GM23338 (cell line): ENCODE measurements around the gene RNASE8. TPM values are rescaled to one million over a fixed set of nuclear protein-coding genes. Genes with fewer than 3 reads are reported as not detected.

Source experiments
- ATAC-seq: fragments of 200-7000 bp; cut with Tn5 transposase; 3 replicates; pipeline ENCODE4 v1.9.1; 2020
- DNase-seq: peaks from one replicate; pipeline ENCODE4 v3.0.0-alpha.2; 2015; ENCODE audit warnings: low spot score
- H2AFZ ChIP-seq: fragments of 200-600 bp; sonication (generic); 2 replicates; pipeline ENCODE4 v1.8.0; 2016; ENCODE audit warnings: antibody characterized with exemption, mild to moderate bottlenecking, moderate library complexity
- H3F3A ChIP-seq: fragments of 200-600 bp; sonication (generic); replicated peaks from 2 replicates; pipeline ENCODE4 v1.8.0; 2017; ENCODE audit warnings: antibody characterized with exemption, mixed run types, low read depth
- H3K27ac ChIP-seq: fragments of 200-600 bp; sonication (generic); 2 replicates; pipeline ENCODE4 v1.6.1; 2016; ENCODE audit warnings: low read depth
- H3K27me3 ChIP-seq: fragments of 200-600 bp; sonication (generic); 2 replicates; pipeline ENCODE4 v1.8.0; 2016; ENCODE audit warnings: mild to moderate bottlenecking, mixed run types, moderate library complexity; ENCODE audit not compliant: insufficient read depth
- H3K36me3 ChIP-seq: fragments of 200-600 bp; sonication (generic); 2 replicates; pipeline ENCODE4 v1.8.0; 2016; ENCODE audit warnings: mild to moderate bottlenecking; ENCODE audit not compliant: insufficient read depth
- H3K4me1 ChIP-seq: fragments of 200-600 bp; sonication (generic); 2 replicates; pipeline ENCODE4 v1.8.0; 2016; ENCODE audit warnings: mild to moderate bottlenecking, moderate library complexity; ENCODE audit not compliant: insufficient read depth
- H3K4me2 ChIP-seq: fragments of 200-600 bp; sonication (generic); 2 replicates; pipeline ENCODE4 v1.7.1; 2017; ENCODE audit warnings: mixed run types
- H3K4me3 ChIP-seq: fragments of 200-600 bp; sonication (generic); 2 replicates; pipeline ENCODE4 v1.6.1; 2016; ENCODE audit warnings: mixed run types
- H3K79me2 ChIP-seq: fragments of 200-600 bp; sonication (generic); replicated peaks from 2 replicates; pipeline ENCODE4 v1.8.0; 2017; ENCODE audit warnings: mild to moderate bottlenecking; ENCODE audit not compliant: insufficient read depth
- H3K9me2 ChIP-seq: fragments of 200-600 bp; sonication (generic); 2 replicates; pipeline ENCODE4 v1.8.0; 2017; ENCODE audit not compliant: insufficient read depth
- H4K20me1 ChIP-seq: fragments of 200-600 bp; sonication (generic); replicated peaks from 2 replicates; pipeline ENCODE4 v1.8.0; 2017; ENCODE audit warnings: mild to moderate bottlenecking; ENCODE audit not compliant: insufficient read depth
- H3K27ac Mint-ChIP-seq: 2 replicates; pipeline ENCODE4 v1.8.0; 2020; ENCODE audit warnings: inconsistent platforms, mild to moderate bottlenecking, moderate library complexity, mixed read lengths
- H3K27me3 Mint-ChIP-seq: 3 replicates; pipeline ENCODE4 v1.8.0; 2022; ENCODE audit warnings: low read depth, mild to moderate bottlenecking, moderate library complexity, mixed read lengths, inconsistent platforms; ENCODE audit not compliant: insufficient read depth, poor library complexity
- H3K36me3 Mint-ChIP-seq: 3 replicates; pipeline ENCODE4 v1.8.0; 2021; ENCODE audit warnings: low read depth, mild to moderate bottlenecking, inconsistent platforms, moderate library complexity, mixed read lengths
- H3K4me1 Mint-ChIP-seq: 3 replicates; pipeline ENCODE4 v1.8.0; 2020; ENCODE audit warnings: mild to moderate bottlenecking, inconsistent platforms, mixed read lengths
- H3K4me3 Mint-ChIP-seq: 3 replicates; pipeline ENCODE4 v1.8.0; 2021; ENCODE audit warnings: moderate library complexity, mild to moderate bottlenecking, inconsistent platforms, mixed read lengths
- H3K9me3 Mint-ChIP-seq: 3 replicates; pipeline ENCODE4 v1.8.0; 2020; ENCODE audit warnings: moderate library complexity, mild to moderate bottlenecking, inconsistent platforms, mixed read lengths
- CREB1 ChIP-seq: fragments of 250-450 bp; sonication (Bioruptor Pico); IDR thresholded peaks from 2 replicates; pipeline ENCODE4 v1.5.0; 2020; ENCODE audit warnings: low read depth, mild to moderate bottlenecking, moderate library complexity
- CTCF ChIP-seq, 2 experiments: fragments of 200-600 bp in 1 of 2; sonication (generic) in 1 of 2; conservative IDR thresholded peaks; 2 replicates each; pipeline versions ENCODE4 v1.5.1 to v1.6.1; 2016 to 2017; ENCODE audit warnings: antibody characterized with exemption in 2 of 2, low read depth in 2 of 2, mild to moderate bottlenecking in 2 of 2, moderate library complexity in 1 of 2
- ETS1 ChIP-seq: IDR thresholded peaks from 2 replicates; pipeline ENCODE4 v1.6.1; 2016; ENCODE audit warnings: antibody characterized with exemption
- EZH2 ChIP-seq: fragments of 200-600 bp; sonication (generic); IDR thresholded peaks from one replicate; pipeline ENCODE4 v1.8.0; 2017; ENCODE audit warnings: antibody characterized with exemption, mild to moderate bottlenecking, low read depth; ENCODE audit not compliant: unreplicated experiment
- EZH2phosphoT487 ChIP-seq: fragments of 200-600 bp; sonication (generic); IDR thresholded peaks from one replicate; pipeline ENCODE4 v1.8.1; 2018; ENCODE audit warnings: antibody characterized with exemption; ENCODE audit not compliant: unreplicated experiment
- JUNB ChIP-seq: IDR thresholded peaks from one replicate; pipeline ENCODE4 v1.6.1; 2016; ENCODE audit warnings: antibody characterized with exemption; ENCODE audit not compliant: unreplicated experiment
- NANOG ChIP-seq: IDR thresholded peaks from 2 replicates; pipeline ENCODE4 v1.6.1; 2016; ENCODE audit warnings: antibody characterized with exemption, borderline replicate concordance
- POLR2AphosphoS5 ChIP-seq: IDR thresholded peaks from 2 replicates; pipeline ENCODE4 v1.6.1; 2016; ENCODE audit warnings: antibody characterized with exemption, low read depth
- REST ChIP-seq: IDR thresholded peaks from one replicate; pipeline ENCODE4 v1.6.1; 2018; ENCODE audit warnings: antibody characterized with exemption; ENCODE audit not compliant: unreplicated experiment
- STAT1 ChIP-seq: IDR thresholded peaks from one replicate; pipeline ENCODE4 v1.6.1; 2016; ENCODE audit warnings: antibody characterized with exemption; ENCODE audit not compliant: unreplicated experiment
- ZNF114 ChIP-seq: fragments of 250-450 bp; sonication (Bioruptor Pico); IDR thresholded peaks from 2 replicates; pipeline ENCODE4 v1.5.0; 2020; ENCODE audit warnings: mild to moderate bottlenecking, moderate library complexity
- ZNF331 ChIP-seq: fragments of 250-450 bp; sonication (Bioruptor Pico); IDR thresholded peaks from 2 replicates; pipeline ENCODE4 v1.5.0; 2020; ENCODE audit warnings: low read depth, mild to moderate bottlenecking, moderate library complexity
- ZNF462 ChIP-seq: fragments of 250-450 bp; sonication (Bioruptor Pico); IDR thresholded peaks from 2 replicates; pipeline ENCODE4 v1.5.0; 2020; ENCODE audit warnings: mild to moderate bottlenecking, moderate library complexity
- polyA plus RNA-seq: library from polyadenylated mRNA; unstranded; fragments of >200 nt; fragmentation: Nextera tagmentation; extraction: Ambion mirVana; gene quantifications from 2 replicates; pipeline ENCODE4 v1.2.1, GENCODE V29; 2016
- total RNA-seq: library from RNA; depleted of rRNA; stranded (reverse); fragments of >200 nt; shearing (Covaris generic); gene quantifications from 2 replicates; pipeline ENCODE4 v1.2.3, GENCODE V29; 2014

RNASE8 gene
- total and polyA plus RNA-seq, 2 experiments from 2014 or later = not detected

GRCh38 chr14:21092273-21093011, 34.8 kb downstream of the RNASE8 start:
- Histone ChIP-seq H3K4me2 (peak overlapping the region; percentile 74), H3F3A (peaks cover 38% of the 10 kb centered on the region), H3K27me3 (no peaks in the 10 kb centered on the region), H3K27ac (peak overlapping the region; percentile 80; the same call in 1 of the 2 replicates), H3K36me3 (peaks cover 17% of the 10 kb centered on the region), H3K9me2 (no peaks in the 10 kb centered on the region), H2AFZ (no peak overlapping the region), H4K20me1 (peaks cover 19% of the 10 kb centered on the region), H3K79me2 (peaks cover 35% of the 10 kb centered on the region), H3K4me1 (peaks cover 48% of the 10 kb centered on the region), H3K4me3 (peak overlapping the region; percentile 46; the same call in 1 of the 2 replicates)
- DNase-seq (peak; percentile 91), ATAC-seq (peak; percentile 40)
- Mint-ChIP-seq H3K27ac (peak overlapping the region; percentile 94), H3K9me3 (peaks cover 11% of the 10 kb centered on the region; the same call in 2 of the 3 replicates), H3K4me3 (peak overlapping the region; percentile 69), H3K27me3 (peaks cover 43% of the 10 kb centered on the region), H3K4me1 (peaks cover 71% of the 10 kb centered on the region), H3K36me3 (peaks cover 58% of the 10 kb centered on the region)
- TF ChIP-seq EZH2phosphoT487 (no peak), ZNF331 (CRISPR knock-in tag) (no peak), ETS1 (no peak), STAT1 (no peak), NANOG (no peak), CREB1 (CRISPR knock-in tag) (peak; percentile 68; the same call in 1 of the 2 replicates), REST (no peak), ZNF462 (no peak), CTCF (conservative IDR thresholded peaks at IDR 0.05; ENCODE audit: low read depth in 2 of 2) (peak; percentile 87 to 100), ZNF114 (CRISPR knock-in tag) (no peak), POLR2AphosphoS5 (peak; percentile 53; the same call in 1 of the 2 replicates), EZH2 (no peak), JUNB (no peak)
